Lower lobe of right lung (tissue), 2 donors: ENCODE measurements around the gene RPS6KC1. TPM values are rescaled to one million over a fixed set of nuclear protein-coding genes. Genes with fewer than 3 reads are reported as not detected.
"Not testable (repeated sequence)": the region's sequence is repeated elsewhere in the genome, so short reads cannot be mapped to it uniquely, and the experiment has no call there.

ENCODE experiments used
- ATAC-seq, 2 donors: fragments of 200-7000 bp; cut with Tn5 transposase; one replicate each; pipeline ENCODE4 v1.9.1; 2020 to 2022; ENCODE audit warnings: mild to moderate bottlenecking in 2 of 2, moderate library complexity in 2 of 2
- DNase-seq: peaks from one replicate; pipeline ENCODE4 v3.0.0-alpha.2; 2020
- H3K27ac ChIP-seq: fragments of 200-600 bp; one replicate; pipeline ENCODE4 v1.8.0; 2022
- H3K27me3 ChIP-seq: fragments of 200-600 bp; one replicate; pipeline ENCODE4 v1.8.0; 2022; ENCODE audit warnings: low read depth
- H3K36me3 ChIP-seq: fragments of 200-600 bp; one replicate; pipeline ENCODE4 v1.8.0; 2022; ENCODE audit warnings: mild to moderate bottlenecking
- H3K4me1 ChIP-seq: fragments of 200-600 bp; one replicate; pipeline ENCODE4 v1.8.0; 2022
- H3K4me3 ChIP-seq: fragments of 200-600 bp; one replicate; pipeline ENCODE4 v1.8.0; 2022; ENCODE audit warnings: mild to moderate bottlenecking
- H3K9me3 ChIP-seq: fragments of 200-600 bp; one replicate; pipeline ENCODE4 v1.8.0; 2022
- intact Hi-C: fragments of 100-400 bp; cut with DNase I; formaldehyde crosslinking; loops from one replicate; pipeline ENCODE4 v1.11.0; 2022
- total RNA-seq: library from RNA; stranded (reverse); fragmentation: NEBNext Ultra II Directional; extraction: Animal tissue kit (Norgen Biotek cat#: 25700); gene quantifications from one replicate; pipeline ENCODE4 v1.2.1, GENCODE V29; 2021
- TF ChIP-seq, protein P1 (sequence below): fragments of 200-600 bp; IDR thresholded peaks from one replicate; pipeline ENCODE4 v1.8.0; 2022; ENCODE audit warnings: antibody characterized with exemption, mild to moderate bottlenecking
- donor health status: DM: no; HTN: yes; CAD: no; lungs with severe emphysema.

RPS6KC1 gene
- total RNA-seq, 1 donor from 2014 or later = 18.7 TPM

DNA sequence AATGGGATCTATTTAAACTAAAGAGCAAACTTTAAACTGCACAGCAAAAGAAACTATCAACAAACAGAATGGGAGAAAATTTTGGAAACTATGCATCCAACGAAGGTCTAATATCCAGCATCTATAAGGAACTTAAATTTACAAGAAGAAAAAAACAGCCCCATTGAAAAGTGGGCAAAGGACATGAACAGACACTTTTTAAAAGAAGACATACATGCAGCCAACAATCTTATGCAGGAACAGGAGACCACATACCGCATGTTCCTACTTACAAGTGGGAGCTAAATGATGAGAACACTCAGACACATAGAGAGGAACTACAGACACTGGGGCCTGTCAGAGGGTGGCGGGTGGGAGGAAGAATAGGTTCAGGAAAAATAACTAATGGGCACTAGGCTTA, 149.6 kb downstream of the RPS6KC1 start:
- no peak overlapping the region for H3K4me3 ChIP-seq
- DNase-seq (no peak), ATAC-seq (no peak)
- H3K27me3 ChIP-seq = no peaks in the 10 kb centered on the region
- intact Hi-C loops = no loop called here
- no peaks in the 10 kb centered on the region for H3K4me1 ChIP-seq
- TF ChIP-seq, protein P1, sequence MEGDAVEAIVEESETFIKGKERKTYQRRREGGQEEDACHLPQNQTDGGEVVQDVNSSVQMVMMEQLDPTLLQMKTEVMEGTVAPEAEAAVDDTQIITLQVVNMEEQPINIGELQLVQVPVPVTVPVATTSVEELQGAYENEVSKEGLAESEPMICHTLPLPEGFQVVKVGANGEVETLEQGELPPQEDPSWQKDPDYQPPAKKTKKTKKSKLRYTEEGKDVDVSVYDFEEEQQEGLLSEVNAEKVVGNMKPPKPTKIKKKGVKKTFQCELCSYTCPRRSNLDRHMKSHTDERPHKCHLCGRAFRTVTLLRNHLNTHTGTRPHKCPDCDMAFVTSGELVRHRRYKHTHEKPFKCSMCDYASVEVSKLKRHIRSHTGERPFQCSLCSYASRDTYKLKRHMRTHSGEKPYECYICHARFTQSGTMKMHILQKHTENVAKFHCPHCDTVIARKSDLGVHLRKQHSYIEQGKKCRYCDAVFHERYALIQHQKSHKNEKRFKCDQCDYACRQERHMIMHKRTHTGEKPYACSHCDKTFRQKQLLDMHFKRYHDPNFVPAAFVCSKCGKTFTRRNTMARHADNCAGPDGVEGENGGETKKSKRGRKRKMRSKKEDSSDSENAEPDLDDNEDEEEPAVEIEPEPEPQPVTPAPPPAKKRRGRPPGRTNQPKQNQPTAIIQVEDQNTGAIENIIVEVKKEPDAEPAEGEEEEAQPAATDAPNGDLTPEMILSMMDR = no peak
- H3K27ac ChIP-seq = no peak overlapping the region
- H3K36me3 ChIP-seq = peaks cover 9% of the 10 kb centered on the region
- H3K9me3 ChIP-seq = peaks cover 7% of the 10 kb centered on the region

- intact Hi-C loops = no loop called here
- H3K9me3 ChIP-seq = peaks cover 7% of the 10 kb centered on the region
- no peak overlapping the region for H3K4me3 ChIP-seq
- ATAC-seq (no peak), DNase-seq (no peak)
- no peaks in the 10 kb centered on the region for H3K27me3 ChIP-seq
- no peak overlapping the region for H3K27ac ChIP-seq
- TF ChIP-seq, protein P1 = no peak
- no peaks in the 10 kb centered on the region for H3K4me1 ChIP-seq
- H3K36me3 ChIP-seq = peaks cover 9% of the 10 kb centered on the region
These were observed 150.5 kb downstream of the RPS6KC1 start for GRCh38 chr1:213201380-213202155.

- TF ChIP-seq, protein P1 = no peak
- intact Hi-C loops = no loop called here
- no peak overlapping the region for H3K27ac ChIP-seq
- no peak overlapping the region for H3K4me3 ChIP-seq
- no peaks in the 10 kb centered on the region for H3K4me1 ChIP-seq
- ATAC-seq = no peak
- H3K9me3 ChIP-seq = no peaks in the 10 kb centered on the region
- no peak for DNase-seq
- H3K27me3 ChIP-seq = no peaks in the 10 kb centered on the region
- H3K36me3 ChIP-seq = peaks cover 13% of the 10 kb centered on the region
These were observed 160.2 kb downstream of the RPS6KC1 start for GRCh38 chr1:213211201-213211600.

- intact Hi-C loops = not testable (repeated sequence)
These were observed 168.0 kb downstream of the RPS6KC1 start for GRCh38 chr1:213219076-213219475.

GRCh38 chr1:213221209-213221608, 170.2 kb downstream of the RPS6KC1 start:
- H3K27me3 ChIP-seq = no peaks in the 10 kb centered on the region
- ATAC-seq = no peak
- TF ChIP-seq, protein P1 = no peak
- no peaks in the 10 kb centered on the region for H3K36me3 ChIP-seq
- H3K4me1 ChIP-seq = no peaks in the 10 kb centered on the region
- intact Hi-C loops = no loop called here
- DNase-seq = no peak
- no peak overlapping the region for H3K4me3 ChIP-seq
- no peak overlapping the region for H3K27ac ChIP-seq
- H3K9me3 ChIP-seq = no peaks in the 10 kb centered on the region

More at GRCh38 chr1:213219076-213219475, 168.0 kb downstream of the RPS6KC1 start:
- ATAC-seq, H3K9me3 ChIP-seq, H3K27me3 ChIP-seq, H3K27ac ChIP-seq, DNase-seq, H3K4me3 ChIP-seq, H3K4me1 ChIP-seq, H3K36me3 ChIP-seq: not testable (repeated sequence)

DNA sequence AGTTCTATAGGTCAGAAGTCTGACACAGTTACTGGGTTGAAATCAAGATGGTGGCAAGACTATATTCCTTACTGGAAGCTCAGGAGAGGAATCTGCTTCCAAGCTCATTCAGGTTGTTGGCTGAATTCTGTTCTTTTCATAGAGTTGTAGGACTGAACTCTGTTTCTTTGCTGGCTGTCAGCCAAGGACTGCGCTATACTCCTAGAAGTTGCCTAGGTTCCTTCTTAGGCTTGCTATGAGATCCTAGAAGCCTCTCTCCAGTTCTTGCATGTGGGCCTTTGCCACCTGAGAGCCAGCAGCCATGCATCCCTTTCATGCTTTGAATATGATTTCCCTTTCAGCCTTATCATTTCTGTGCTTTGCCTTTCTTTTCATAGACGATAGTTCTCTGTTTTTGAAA, 176.4 kb downstream of the RPS6KC1 start:
- Histone ChIP-seq H3K27ac (no peak overlapping the region), H3K4me3 (no peak overlapping the region), H3K36me3 (peaks cover 5% of the 10 kb centered on the region), H3K9me3 (no peaks in the 10 kb centered on the region), H3K4me1 (no peaks in the 10 kb centered on the region), H3K27me3 (no peaks in the 10 kb centered on the region)
- ATAC-seq = no peak
- intact Hi-C loops = no loop called here
- TF ChIP-seq, protein P1 = no peak
- no peak for DNase-seq
